Ishikawa (cell line): ENCODE results near the gene NRCAM.

Source experiments
- CEBPB ChIP-seq: IDR thresholded peaks from 2 replicates; pipeline ENCODE4 v1.6.1; 2012
- CREB1 ChIP-seq: IDR thresholded peaks from 2 replicates; pipeline ENCODE4 v1.6.1; 2012; ENCODE audit warnings: low read depth
- EGR1 ChIP-seq: IDR thresholded peaks from 2 replicates; pipeline ENCODE4 v1.6.1; 2012
- EP300 ChIP-seq: IDR thresholded peaks from 2 replicates; pipeline ENCODE4 v1.6.1; 2012; ENCODE audit warnings: borderline replicate concordance
- FOXM1 ChIP-seq: IDR thresholded peaks from 2 replicates; pipeline ENCODE4 v1.6.1; 2012; ENCODE audit warnings: low read depth, borderline replicate concordance
- MAX ChIP-seq: IDR thresholded peaks from 2 replicates; pipeline ENCODE4 v1.6.1; 2012
- NFIC ChIP-seq: IDR thresholded peaks from 2 replicates; pipeline ENCODE4 v1.6.1; 2012
- RAD21 ChIP-seq: IDR thresholded peaks from 2 replicates; pipeline ENCODE4 v1.6.1; 2012; ENCODE audit warnings: low read depth
- REST ChIP-seq: IDR thresholded peaks from 2 replicates; pipeline ENCODE4 v1.6.1; 2012; ENCODE audit warnings: low read depth, mild to moderate bottlenecking
- TAF1 ChIP-seq: IDR thresholded peaks from 2 replicates; pipeline ENCODE4 v1.6.1; 2012; ENCODE audit warnings: low read depth, mild to moderate bottlenecking
- TCF12 ChIP-seq: IDR thresholded peaks from 2 replicates; pipeline ENCODE4 v1.6.1; 2012; ENCODE audit warnings: low read depth
- TEAD4 ChIP-seq: IDR thresholded peaks from 2 replicates; pipeline ENCODE4 v1.6.1; 2012
- USF1 ChIP-seq: IDR thresholded peaks from 2 replicates; pipeline ENCODE4 v1.6.1; 2012
- YY1 ChIP-seq: IDR thresholded peaks from 2 replicates; pipeline ENCODE4 v1.6.1; 2012; ENCODE audit warnings: low read depth
- ZBTB7A ChIP-seq: IDR thresholded peaks from 2 replicates; pipeline ENCODE4 v1.6.1; 2012; ENCODE audit warnings: low read depth

The NRCAM gene

GRCh38 chr7:108285778-108286177 lies 170.5 kb downstream of the NRCAM start:
- TF ChIP-seq EP300 (no peak), RAD21 (no peak), NFIC (no peak), CEBPB (no peak), EGR1 (no peak), CREB1 (no peak), REST (no peak), TCF12 (no peak), FOXM1 (no peak), MAX (no peak), TEAD4 (no peak), USF1 (no peak), YY1 (no peak), ZBTB7A (no peak), TAF1 (no peak)

GRCh38 chr7:108285003-108285368 lies 171.2 kb downstream of the NRCAM start:
- TF ChIP-seq REST (no peak), FOXM1 (no peak), EP300 (no peak), EGR1 (no peak), USF1 (no peak), TAF1 (no peak), TEAD4 (no peak)

GRCh38 chr7:108284349-108285002 lies 171.8 kb downstream of the NRCAM start:
- no peak for TF ChIP-seq CREB1
- no peak for TF ChIP-seq NFIC
- no peak for TF ChIP-seq EP300
- TF ChIP-seq MAX = no peak
- TF ChIP-seq RAD21 = no peak
- no peak for TF ChIP-seq ZBTB7A
- no peak for TF ChIP-seq YY1
- no peak for TF ChIP-seq TCF12
- TF ChIP-seq CEBPB = no peak
- no peak for TF ChIP-seq TEAD4
- TF ChIP-seq FOXM1 = no peak
- no peak for TF ChIP-seq REST

- TF ChIP-seq ZBTB7A (no peak), CREB1 (no peak), USF1 (no peak)
Measured at GRCh38 chr7:108283252-108283651, 173.0 kb downstream of the NRCAM start.
